ENCODE data around the gene GGTLC2. TPM values are rescaled to one million over a fixed set of nuclear protein-coding genes. Genes with fewer than 3 reads are reported as not detected.

GGTLC2 gene
- total RNA-seq, 5 donors from 2014 or later (not counting 1 experiment from before 2014, with no cell fraction given): not detected

DNA sequence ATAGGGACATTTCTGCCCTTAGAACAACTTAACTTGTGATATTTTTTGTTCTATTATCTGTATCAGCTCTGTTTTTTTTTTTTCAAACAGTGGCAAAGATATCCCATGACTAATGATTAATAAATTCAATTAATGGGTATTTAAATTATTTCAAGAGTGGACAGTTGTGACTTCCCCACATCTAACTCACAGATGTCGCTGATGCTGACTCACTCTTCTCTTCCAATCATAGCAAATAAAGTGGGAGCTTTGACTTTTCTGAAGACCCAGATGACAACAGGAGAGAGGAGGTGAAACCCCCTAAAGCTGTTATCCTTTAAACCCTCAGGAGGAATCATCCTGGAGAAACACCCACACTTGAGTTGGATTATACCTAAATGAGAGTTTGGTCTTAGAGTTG, 27.1 kb downstream of the GGTLC2 start:
- Mint-ChIP-seq H3K9me3 (peaks cover 0 to 4% (median 0%) of the 10 kb centered on the region in 3 donors), H3K27ac (no peak overlapping the region), H3K4me3 (no peak overlapping the region), H3K4me1 (no peaks in the 10 kb centered on the region), H3K27me3 (peaks cover 9 to 19% of the 10 kb centered on the region in 2 donors), H3K36me3 (no peaks in the 10 kb centered on the region)
- no peaks in the 10 kb centered on the region for H3K9me3 ChIP-seq
- no peak for DNase-seq
- no peak overlapping the region for H3K4me3 ChIP-seq (ENCODE audit: control insufficient read depth in 1 of 2, extremely low read depth in 1 of 2, low read length in 1 of 2)
- no peaks in the 10 kb centered on the region for H3K36me3 ChIP-seq (ENCODE audit: control insufficient read depth in 2 of 2, extremely low read depth in 1 of 2, insufficient read depth in 1 of 2, low read length in 1 of 2)
- H3K4me1 ChIP-seq (ENCODE audit: control insufficient read depth in 1 of 2, extremely low read depth in 1 of 2, insufficient read depth in 2 of 2, low read length in 2 of 2): no peaks in the 10 kb centered on the region
- H3K27ac ChIP-seq (ENCODE audit: low read length): no peak overlapping the region
- peaks cover 0 to 14% of the 10 kb centered on the region in 2 experiments for H3K27me3 ChIP-seq (replicated peaks in 1 of 2; ENCODE audit: control insufficient read depth in 2 of 2, extremely low read depth in 1 of 2, insufficient read depth in 2 of 2, low read length in 1 of 2)
- no CpG with 5 or more reads among the region's 1 CpG for WGBS (ENCODE audit: insufficient coverage)
- ATAC-seq (replicated peaks in 1 of 4): no peak
- ChIA-PET CTCF (no interaction called here), POLR2A (no interaction called here)

DNA sequence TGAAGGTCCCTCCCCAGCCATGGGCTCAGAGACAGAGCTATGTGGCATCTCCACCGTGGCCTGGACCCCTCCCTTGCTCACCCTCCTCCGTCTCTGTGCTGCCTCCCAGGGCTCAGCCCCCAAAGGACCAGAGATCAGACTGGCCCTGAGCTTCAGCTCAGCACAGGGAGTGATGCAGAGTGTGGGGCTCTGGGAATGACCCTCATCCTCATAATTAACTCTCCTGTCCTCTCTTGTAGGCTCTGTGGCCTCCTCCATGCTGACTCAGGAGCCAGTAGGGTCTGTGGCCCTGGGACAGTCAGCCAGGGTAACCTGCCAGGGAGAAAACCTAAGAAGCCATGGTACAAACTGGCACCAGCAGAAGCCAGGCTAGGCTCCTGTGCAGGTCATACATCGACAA, 28.7 kb downstream of the GGTLC2 start:
- no peaks in the 10 kb centered on the region for H3K36me3 ChIP-seq (ENCODE audit: control insufficient read depth in 2 of 2, extremely low read depth in 1 of 2, insufficient read depth in 1 of 2, low read length in 1 of 2)
- no peak overlapping the region for H3K27ac ChIP-seq (ENCODE audit: low read length)
- peaks cover 0 to 10% of the 10 kb centered on the region in 2 experiments for H3K27me3 ChIP-seq (replicated peaks in 1 of 2; ENCODE audit: control insufficient read depth in 2 of 2, extremely low read depth in 1 of 2, insufficient read depth in 2 of 2, low read length in 1 of 2)
- no peaks in the 10 kb centered on the region for H3K4me1 ChIP-seq (ENCODE audit: control insufficient read depth in 1 of 2, extremely low read depth in 1 of 2, insufficient read depth in 2 of 2, low read length in 2 of 2)
- ChIA-PET POLR2A (no interaction called here), CTCF (no interaction called here)
- no peak overlapping the region for H3K4me3 Mint-ChIP-seq
- ATAC-seq (replicated peaks in 1 of 4) (no peak), DNase-seq (no peak)
- no peaks in the 10 kb centered on the region for H3K4me1 Mint-ChIP-seq
- 29% methylated on average over 1 of the region's 3 CpGs for WGBS (ENCODE audit: insufficient coverage)
- H3K36me3 Mint-ChIP-seq: no peaks in the 10 kb centered on the region
- H3K27ac Mint-ChIP-seq: no peak overlapping the region
- peaks cover 0 to 4% (median 0%) of the 10 kb centered on the region in 3 donors for H3K9me3 Mint-ChIP-seq
- no peaks in the 10 kb centered on the region for H3K9me3 ChIP-seq
- peaks cover 13 to 23% of the 10 kb centered on the region in 2 donors for H3K27me3 Mint-ChIP-seq
- no peak overlapping the region for H3K4me3 ChIP-seq (ENCODE audit: control insufficient read depth in 1 of 2, extremely low read depth in 1 of 2, low read length in 1 of 2)

GRCh38 chr22:22673628-22674027, 29.2 kb downstream of the GGTLC2 start:
- H3K27ac Mint-ChIP-seq: no peak overlapping the region
- Histone ChIP-seq H3K4me1 (ENCODE audit: control insufficient read depth in 1 of 2, extremely low read depth in 1 of 2, insufficient read depth in 2 of 2, low read length in 2 of 2) (no peaks in the 10 kb centered on the region), H3K9me3 (no peaks in the 10 kb centered on the region), H3K27me3 (replicated peaks in 1 of 2; ENCODE audit: control insufficient read depth in 2 of 2, extremely low read depth in 1 of 2, insufficient read depth in 2 of 2, low read length in 1 of 2) (peaks cover 0 to 6% of the 10 kb centered on the region in 2 experiments), H3K36me3 (ENCODE audit: control insufficient read depth in 2 of 2, extremely low read depth in 1 of 2, insufficient read depth in 1 of 2, low read length in 1 of 2) (no peaks in the 10 kb centered on the region), H3K27ac (ENCODE audit: low read length) (no peak overlapping the region), H3K4me3 (ENCODE audit: control insufficient read depth in 1 of 2, extremely low read depth in 1 of 2, low read length in 1 of 2) (no peak overlapping the region)
- CTCF ChIA-PET: no interaction called here
- peaks cover 13 to 22% of the 10 kb centered on the region in 2 donors for H3K27me3 Mint-ChIP-seq
- no peaks in the 10 kb centered on the region for H3K36me3 Mint-ChIP-seq
- H3K4me3 Mint-ChIP-seq: no peak overlapping the region
- POLR2A ChIA-PET: no interaction called here
- no peaks in the 10 kb centered on the region for H3K4me1 Mint-ChIP-seq
- 100% methylated on average over 1 of the region's 2 CpGs for WGBS (ENCODE audit: insufficient coverage)
- peaks cover 0 to 4% (median 0%) of the 10 kb centered on the region in 3 donors for H3K9me3 Mint-ChIP-seq
- ATAC-seq (replicated peaks in 1 of 4) (no peak), DNase-seq (no peak)

- no CpG with 5 or more reads among the region's 4 CpGs for WGBS (ENCODE audit: insufficient coverage)
- H3K4me1 ChIP-seq (ENCODE audit: control insufficient read depth in 1 of 2, extremely low read depth in 1 of 2, insufficient read depth in 2 of 2, low read length in 2 of 2): no peaks in the 10 kb centered on the region
- H3K27me3 Mint-ChIP-seq: peaks cover 13 to 21% of the 10 kb centered on the region in 2 donors
- no peak overlapping the region for H3K27ac ChIP-seq (ENCODE audit: low read length)
- H3K4me3 Mint-ChIP-seq: no peak overlapping the region
- no peaks in the 10 kb centered on the region for H3K36me3 ChIP-seq (ENCODE audit: control insufficient read depth in 2 of 2, extremely low read depth in 1 of 2, insufficient read depth in 1 of 2, low read length in 1 of 2)
- peaks cover 0 to 4% (median 0%) of the 10 kb centered on the region in 3 donors for H3K9me3 Mint-ChIP-seq
- CTCF ChIA-PET: no interaction called here
- no peak overlapping the region for H3K27ac Mint-ChIP-seq
- DNase-seq: no peak
- POLR2A ChIA-PET: no interaction called here
- no peaks in the 10 kb centered on the region for H3K4me1 Mint-ChIP-seq
- H3K9me3 ChIP-seq: no peaks in the 10 kb centered on the region
- ATAC-seq (replicated peaks in 1 of 4): no peak
- no peak overlapping the region for H3K4me3 ChIP-seq (ENCODE audit: control insufficient read depth in 1 of 2, extremely low read depth in 1 of 2, low read length in 1 of 2)
- peaks cover 0 to 8% of the 10 kb centered on the region in 2 experiments for H3K27me3 ChIP-seq (replicated peaks in 1 of 2; ENCODE audit: control insufficient read depth in 2 of 2, extremely low read depth in 1 of 2, insufficient read depth in 2 of 2, low read length in 1 of 2)
- no peaks in the 10 kb centered on the region for H3K36me3 Mint-ChIP-seq
Observed at GRCh38 chr22:22674467-22674866, 30.1 kb downstream of the GGTLC2 start.

DNA sequence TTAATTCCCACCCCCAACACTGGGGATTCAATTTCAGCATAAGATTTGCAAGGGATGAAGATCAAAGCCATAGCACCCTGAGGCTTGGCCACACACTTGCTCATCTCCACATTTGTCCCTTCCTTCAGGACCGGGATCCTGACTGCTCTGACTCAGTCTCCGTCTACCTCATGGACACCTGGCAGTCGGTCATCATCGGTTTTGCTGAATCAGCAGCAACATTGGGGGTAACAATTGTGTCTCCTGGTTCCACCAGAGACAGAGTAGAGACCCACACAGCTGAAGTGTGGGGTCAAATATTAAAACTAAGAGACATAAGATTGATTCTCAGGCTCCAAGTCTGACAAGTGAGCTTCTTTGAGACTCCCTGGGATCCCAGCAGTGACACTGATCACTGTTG, 34.6 kb downstream of the GGTLC2 start:
- peaks cover 0 to 5% (median 0%) of the 10 kb centered on the region in 3 donors for H3K9me3 Mint-ChIP-seq
- no peak overlapping the region for H3K27ac ChIP-seq (ENCODE audit: low read length)
- H3K9me3 ChIP-seq: no peaks in the 10 kb centered on the region
- no peak overlapping the region for H3K4me3 Mint-ChIP-seq
- no peak overlapping the region for H3K27ac Mint-ChIP-seq
- CTCF ChIA-PET: no interaction called here
- ATAC-seq (replicated peaks in 1 of 4): no peak
- POLR2A ChIA-PET: no interaction called here
- no peak overlapping the region for H3K4me3 ChIP-seq (ENCODE audit: control insufficient read depth in 1 of 2, extremely low read depth in 1 of 2, low read length in 1 of 2)
- WGBS (ENCODE audit: insufficient coverage): 92% methylated on average over 4 of the region's 4 CpGs
- peaks cover 0 to 2% of the 10 kb centered on the region in 2 experiments for H3K27me3 ChIP-seq (replicated peaks in 1 of 2; ENCODE audit: control insufficient read depth in 2 of 2, extremely low read depth in 1 of 2, insufficient read depth in 2 of 2, low read length in 1 of 2)
- H3K4me1 Mint-ChIP-seq: no peaks in the 10 kb centered on the region
- H3K36me3 ChIP-seq (ENCODE audit: control insufficient read depth in 2 of 2, extremely low read depth in 1 of 2, insufficient read depth in 1 of 2, low read length in 1 of 2): no peaks in the 10 kb centered on the region
- no peaks in the 10 kb centered on the region for H3K4me1 ChIP-seq (ENCODE audit: control insufficient read depth in 1 of 2, extremely low read depth in 1 of 2, insufficient read depth in 2 of 2, low read length in 2 of 2)
- H3K27me3 Mint-ChIP-seq: peaks cover 10 to 11% of the 10 kb centered on the region in 2 donors
- no peak for DNase-seq
- no peaks in the 10 kb centered on the region for H3K36me3 Mint-ChIP-seq

GRCh38 chr22:22680396-22680795, 36.0 kb downstream of the GGTLC2 start:
- H3K27me3 Mint-ChIP-seq: peaks cover 4 to 5% of the 10 kb centered on the region in 2 donors
- ChIA-PET CTCF (no interaction called here), POLR2A (no interaction called here)
- peaks cover 0 to 5% (median 0%) of the 10 kb centered on the region in 3 donors for H3K9me3 Mint-ChIP-seq
- H3K4me3 Mint-ChIP-seq: no peak overlapping the region
- no peaks in the 10 kb centered on the region for H3K9me3 ChIP-seq
- 72% methylated on average over 2 of the region's 4 CpGs for WGBS (ENCODE audit: insufficient coverage)
- H3K4me3 ChIP-seq (ENCODE audit: control insufficient read depth in 1 of 2, extremely low read depth in 1 of 2, low read length in 1 of 2): no peak overlapping the region
- peaks cover 0 to 6% of the 10 kb centered on the region in 2 experiments for H3K27me3 ChIP-seq (replicated peaks in 1 of 2; ENCODE audit: control insufficient read depth in 2 of 2, extremely low read depth in 1 of 2, insufficient read depth in 2 of 2, low read length in 1 of 2)
- no peak for DNase-seq
- ATAC-seq (replicated peaks in 1 of 4): no peak
- H3K4me1 Mint-ChIP-seq: no peaks in the 10 kb centered on the region
- no peaks in the 10 kb centered on the region for H3K4me1 ChIP-seq (ENCODE audit: control insufficient read depth in 1 of 2, extremely low read depth in 1 of 2, insufficient read depth in 2 of 2, low read length in 2 of 2)
- no peak overlapping the region for H3K27ac Mint-ChIP-seq
- no peaks in the 10 kb centered on the region for H3K36me3 Mint-ChIP-seq
- no peak overlapping the region for H3K27ac ChIP-seq (ENCODE audit: low read length)
- no peaks in the 10 kb centered on the region for H3K36me3 ChIP-seq (ENCODE audit: control insufficient read depth in 2 of 2, extremely low read depth in 1 of 2, insufficient read depth in 1 of 2, low read length in 1 of 2)

- ATAC-seq (replicated peaks in 1 of 4) (no peak), DNase-seq (no peak)
- Mint-ChIP-seq H3K36me3 (no peaks in the 10 kb centered on the region), H3K27ac (no peak overlapping the region), H3K27me3 (peaks cover 3 to 4% of the 10 kb centered on the region in 2 donors), H3K9me3 (peaks cover 0 to 5% (median 0%) of the 10 kb centered on the region in 3 donors), H3K4me1 (no peaks in the 10 kb centered on the region), H3K4me3 (no peak overlapping the region)
- H3K27ac ChIP-seq (ENCODE audit: low read length): no peak overlapping the region
- H3K36me3 ChIP-seq (ENCODE audit: control insufficient read depth in 2 of 2, extremely low read depth in 1 of 2, insufficient read depth in 1 of 2, low read length in 1 of 2): no peaks in the 10 kb centered on the region
- CTCF ChIA-PET: no interaction called here
- no peak overlapping the region for H3K4me3 ChIP-seq (ENCODE audit: control insufficient read depth in 1 of 2, extremely low read depth in 1 of 2, low read length in 1 of 2)
- POLR2A ChIA-PET: no interaction called here
- 53% methylated on average over 1 of the region's 3 CpGs for WGBS (ENCODE audit: insufficient coverage)
- H3K27me3 ChIP-seq (replicated peaks in 1 of 2; ENCODE audit: control insufficient read depth in 2 of 2, extremely low read depth in 1 of 2, insufficient read depth in 2 of 2, low read length in 1 of 2): peaks cover 0 to 6% of the 10 kb centered on the region in 2 experiments
- no peaks in the 10 kb centered on the region for H3K9me3 ChIP-seq
- no peaks in the 10 kb centered on the region for H3K4me1 ChIP-seq (ENCODE audit: control insufficient read depth in 1 of 2, extremely low read depth in 1 of 2, insufficient read depth in 2 of 2, low read length in 2 of 2)
Observed at GRCh38 chr22:22681221-22681739, 36.9 kb downstream of the GGTLC2 start.
